BE2C (cell line): Measurements from ENCODE around the gene SRPX.

Source experiments
- DNase-seq: peaks from one replicate; pipeline ENCODE4 v3.0.0-alpha.2; 2020
- H3K27me3 ChIP-seq: fragments of 250-450 bp; sonication (Bioruptor Pico); 2 replicates; pipeline ENCODE4 v1.5.1; 2020; ENCODE audit warnings: mild to moderate bottlenecking
- H3K36me3 ChIP-seq: fragments of 250-450 bp; sonication (Bioruptor Pico); 2 replicates; pipeline ENCODE4 v1.5.1; 2020; ENCODE audit warnings: mild to moderate bottlenecking
- H3K4me1 ChIP-seq: fragments of 250-450 bp; sonication (Bioruptor Pico); 2 replicates; pipeline ENCODE4 v1.5.1; 2020
- H3K4me3 ChIP-seq: 2 replicates; pipeline ENCODE4 v1.5.1; 2011; ENCODE audit warnings: low read depth, low read length
- H3K9me3 ChIP-seq: fragments of 250-450 bp; sonication (Bioruptor Pico); 2 replicates; pipeline ENCODE4 v1.5.1; 2020
- CTCF ChIP-seq: IDR thresholded peaks from 2 replicates; pipeline ENCODE4 v1.5.1; 2012; ENCODE audit warnings: mild to moderate bottlenecking, low read depth, low read length

Gene SRPX

GRCh38 chrX:38249965-38250364 lies 29.3 kb upstream of the SRPX start:
- no peaks in the 10 kb centered on the region for H3K9me3 ChIP-seq
- H3K27me3 ChIP-seq = no peaks in the 10 kb centered on the region
- DNase-seq = no peak
- no peak overlapping the region for H3K4me3 ChIP-seq
- H3K36me3 ChIP-seq = no peaks in the 10 kb centered on the region
- no peak for TF ChIP-seq CTCF
- no peaks in the 10 kb centered on the region for H3K4me1 ChIP-seq

- H3K36me3 ChIP-seq = no peaks in the 10 kb centered on the region
- H3K9me3 ChIP-seq = no peaks in the 10 kb centered on the region
- no peak for DNase-seq
- no peak overlapping the region for H3K4me3 ChIP-seq
- TF ChIP-seq CTCF = no peak
- no peaks in the 10 kb centered on the region for H3K4me1 ChIP-seq
- H3K27me3 ChIP-seq = no peaks in the 10 kb centered on the region
These were observed 26.4 kb upstream of the SRPX start for GRCh38 chrX:38247051-38247450.

- DNase-seq = no peak
- no peak overlapping the region for H3K4me3 ChIP-seq
- no peaks in the 10 kb centered on the region for H3K4me1 ChIP-seq
These were observed 19.9 kb upstream of the SRPX start for GRCh38 chrX:38240541-38240940.

GRCh38 chrX:38236901-38237615 lies 16.4 kb upstream of the SRPX start:
- no peak overlapping the region for H3K4me3 ChIP-seq
- no peaks in the 10 kb centered on the region for H3K27me3 ChIP-seq
- H3K36me3 ChIP-seq = no peaks in the 10 kb centered on the region
- DNase-seq = no peak
- no peaks in the 10 kb centered on the region for H3K9me3 ChIP-seq
- no peaks in the 10 kb centered on the region for H3K4me1 ChIP-seq
- TF ChIP-seq CTCF = no peak

More at GRCh38 chrX:38240541-38240940, 19.9 kb upstream of the SRPX start:
- TF ChIP-seq CTCF = no peak
- Histone ChIP-seq H3K27me3 (no peaks in the 10 kb centered on the region), H3K36me3 (no peaks in the 10 kb centered on the region), H3K9me3 (no peaks in the 10 kb centered on the region)

- no peak for TF ChIP-seq CTCF
- Histone ChIP-seq H3K4me1 (no peaks in the 10 kb centered on the region), H3K27me3 (no peaks in the 10 kb centered on the region), H3K4me3 (no peak overlapping the region), H3K9me3 (no peaks in the 10 kb centered on the region), H3K36me3 (no peaks in the 10 kb centered on the region)
- no peak for DNase-seq
These were observed 13.4 kb upstream of the SRPX start for GRCh38 chrX:38233891-38234667.
